Activated naive CD8-positive, alpha-beta T cell treated with anti-CD3 and anti-CD28 coated beads, Interleukin-2, amount 10 ng/mL, durations not matched to agents 7 days and 5 days (primary cell): ENCODE results near the gene DLG2. TPM values are rescaled to one million over a fixed set of nuclear protein-coding genes. Genes with fewer than 3 reads are reported as not detected.

ENCODE experiments used
- ATAC-seq: fragments of 150-1000 bp; cut with Tn5 transposase; one replicate; pipeline ENCODE4 v1.10.0; 2021; ENCODE audit warnings: low read depth, moderate library complexity
- POLR2A ChIA-PET: fragments of 350-600 bp; sonication (Branson Sonifier 250); formaldehyde crosslinking; loops from one replicate; lab custom pipeline; 2021; ENCODE audit warnings: antibody characterized with exemption; lab: Charles Lee
- DNase-seq: peaks from one replicate; pipeline ENCODE4 v3.0.0; 2021
- H3K27ac Mint-ChIP-seq: one replicate; pipeline ENCODE4 v1.8.0; 2022; ENCODE audit warnings: mild to moderate bottlenecking, mixed read lengths
- H3K27me3 Mint-ChIP-seq: one replicate; pipeline ENCODE4 v1.8.0; 2022; ENCODE audit warnings: mild to moderate bottlenecking, moderate library complexity, mixed read lengths
- H3K36me3 Mint-ChIP-seq: one replicate; pipeline ENCODE4 v1.8.0; 2021; ENCODE audit warnings: mild to moderate bottlenecking, mixed read lengths
- H3K4me1 Mint-ChIP-seq: one replicate; pipeline ENCODE4 v1.8.0; 2021; ENCODE audit warnings: mixed read lengths
- H3K4me3 Mint-ChIP-seq: one replicate; pipeline ENCODE4 v1.8.0; 2022; ENCODE audit warnings: mild to moderate bottlenecking, moderate library complexity, mixed read lengths
- H3K9me3 Mint-ChIP-seq: one replicate; pipeline ENCODE4 v1.8.0; 2021; ENCODE audit warnings: mixed read lengths
- total RNA-seq, 2 experiments: library from RNA; stranded (reverse); gene quantifications; one replicate each; pipeline ENCODE4 v1.2.3, GENCODE V29; 2021

Gene DLG2
- total RNA-seq, 2 experiments from 2014 or later = 2.6 to 3.4 TPM

DNA sequence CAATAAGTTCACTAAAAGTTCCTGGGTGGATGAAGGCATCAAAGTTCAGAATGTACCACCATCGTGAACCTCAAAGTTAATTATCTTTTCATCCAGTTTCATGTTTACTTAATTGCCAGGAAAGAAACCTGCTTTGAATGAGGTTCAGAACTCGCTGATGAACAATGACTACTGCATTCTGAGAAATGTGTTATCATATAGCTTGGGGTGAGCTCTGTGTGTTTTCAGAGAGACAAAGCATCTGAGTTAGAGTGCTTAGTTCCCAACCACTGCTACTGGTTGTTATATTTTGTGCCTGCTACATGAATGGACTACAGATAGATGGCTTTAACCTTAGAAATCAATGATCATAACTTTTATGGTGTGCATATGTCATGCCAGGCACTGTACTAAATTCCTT lies 1131.0 kb downstream of the DLG2 start:
- ATAC-seq (no peak), DNase-seq (no peak)
- Mint-ChIP-seq H3K4me1 (no peaks in the 10 kb centered on the region), H3K36me3 (no peaks in the 10 kb centered on the region), H3K27ac (no peak overlapping the region), H3K27me3 (no peaks in the 10 kb centered on the region), H3K9me3 (peaks cover 4% of the 10 kb centered on the region), H3K4me3 (no peak overlapping the region)
- POLR2A ChIA-PET = no interaction called here

DNA sequence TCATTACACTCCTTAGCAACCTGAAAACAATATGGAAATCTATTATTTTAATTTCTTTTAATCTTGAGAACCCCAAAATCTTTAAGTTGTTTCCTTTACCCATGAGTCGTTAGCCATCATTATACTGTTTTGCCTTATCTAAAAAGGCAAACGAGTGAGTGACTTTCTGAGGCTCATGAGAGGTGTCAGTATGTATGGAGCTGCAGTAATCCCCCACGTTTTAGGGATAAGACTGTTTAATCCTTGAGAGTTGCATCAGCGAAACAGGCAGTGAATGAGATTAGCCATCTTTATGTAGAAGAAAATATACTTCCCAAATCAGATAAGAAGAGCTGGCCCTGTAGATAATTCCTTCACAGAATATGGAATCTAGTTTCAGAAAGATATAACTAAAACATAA lies 1147.0 kb downstream of the DLG2 start:
- Mint-ChIP-seq H3K27ac (no peak overlapping the region), H3K4me3 (no peak overlapping the region), H3K9me3 (no peaks in the 10 kb centered on the region), H3K36me3 (no peaks in the 10 kb centered on the region), H3K27me3 (no peaks in the 10 kb centered on the region), H3K4me1 (no peaks in the 10 kb centered on the region)
- ATAC-seq (no peak), DNase-seq (no peak)
- POLR2A ChIA-PET = no interaction called here

GRCh38 chr11:84476581-84476980 lies 1150.6 kb downstream of the DLG2 start:
- ATAC-seq (no peak), DNase-seq (no peak)
- POLR2A ChIA-PET = no interaction called here
- Mint-ChIP-seq H3K27ac (no peak overlapping the region), H3K36me3 (no peaks in the 10 kb centered on the region), H3K4me3 (no peak overlapping the region), H3K4me1 (no peaks in the 10 kb centered on the region), H3K9me3 (no peaks in the 10 kb centered on the region), H3K27me3 (no peaks in the 10 kb centered on the region)

- H3K36me3 Mint-ChIP-seq = no peaks in the 10 kb centered on the region
- DNase-seq (no peak), ATAC-seq (no peak)
- H3K4me1 Mint-ChIP-seq = no peaks in the 10 kb centered on the region
- POLR2A ChIA-PET = no interaction called here
- H3K4me3 Mint-ChIP-seq = no peak overlapping the region
- no peaks in the 10 kb centered on the region for H3K9me3 Mint-ChIP-seq
- H3K27me3 Mint-ChIP-seq = no peaks in the 10 kb centered on the region
- H3K27ac Mint-ChIP-seq = no peak overlapping the region
These were observed 1155.6 kb downstream of the DLG2 start for GRCh38 chr11:84471501-84471900.

GRCh38 chr11:84468235-84468634 lies 1158.9 kb downstream of the DLG2 start:
- H3K27ac Mint-ChIP-seq = no peak overlapping the region
- no peak for ATAC-seq
- DNase-seq = no peak
- H3K27me3 Mint-ChIP-seq = no peaks in the 10 kb centered on the region
- POLR2A ChIA-PET = no interaction called here
- H3K9me3 Mint-ChIP-seq = no peaks in the 10 kb centered on the region
- H3K36me3 Mint-ChIP-seq = no peaks in the 10 kb centered on the region
- H3K4me3 Mint-ChIP-seq = no peak overlapping the region
- H3K4me1 Mint-ChIP-seq = no peaks in the 10 kb centered on the region

DNA sequence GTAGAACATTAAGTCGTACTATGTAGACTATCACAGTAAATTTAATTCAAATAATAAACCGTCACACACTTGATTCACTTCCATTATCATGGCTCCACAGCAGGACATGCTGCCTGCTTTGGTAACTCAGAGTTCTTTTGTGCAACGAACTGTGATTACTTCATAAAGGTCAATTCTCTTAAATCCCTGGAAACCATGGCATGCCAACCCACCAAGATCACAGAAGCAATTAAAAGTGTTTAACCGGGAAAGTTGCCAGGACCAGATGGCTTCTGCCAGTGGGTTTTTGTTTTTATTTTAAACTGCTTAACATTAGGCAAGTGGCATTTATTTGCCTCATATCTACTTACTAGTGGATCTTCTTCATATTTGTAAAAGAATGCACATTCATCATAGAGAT lies 1162.1 kb downstream of the DLG2 start:
- Mint-ChIP-seq H3K27ac (no peak overlapping the region), H3K4me3 (no peak overlapping the region), H3K27me3 (no peaks in the 10 kb centered on the region), H3K4me1 (no peaks in the 10 kb centered on the region), H3K36me3 (no peaks in the 10 kb centered on the region), H3K9me3 (no peaks in the 10 kb centered on the region)
- ATAC-seq (no peak), DNase-seq (no peak)
- POLR2A ChIA-PET = no interaction called here

DNA sequence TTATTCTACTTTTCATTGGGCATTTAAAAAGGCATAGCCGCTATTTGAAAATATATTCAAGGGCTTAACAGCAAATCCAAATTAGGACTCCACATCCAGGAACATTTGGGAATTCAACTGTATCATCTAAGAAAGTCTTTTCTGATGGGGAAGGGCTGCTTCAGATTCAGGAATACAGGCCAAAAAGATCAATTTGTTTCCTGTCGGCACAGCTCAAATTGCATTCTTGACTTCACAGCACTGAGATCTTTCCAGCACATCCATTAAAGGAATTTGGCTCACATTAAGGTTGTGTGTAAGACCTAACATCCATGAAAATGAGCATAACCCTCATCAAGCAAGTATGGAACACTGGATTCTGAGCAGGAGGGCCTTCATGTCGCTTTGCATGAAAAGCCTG lies 1171.5 kb downstream of the DLG2 start:
- Mint-ChIP-seq H3K4me1 (no peaks in the 10 kb centered on the region), H3K9me3 (no peaks in the 10 kb centered on the region), H3K27ac (no peak overlapping the region), H3K27me3 (no peaks in the 10 kb centered on the region), H3K4me3 (no peak overlapping the region), H3K36me3 (no peaks in the 10 kb centered on the region)
- no peak for DNase-seq
- POLR2A ChIA-PET = no interaction called here
- ATAC-seq = no peak

DNA sequence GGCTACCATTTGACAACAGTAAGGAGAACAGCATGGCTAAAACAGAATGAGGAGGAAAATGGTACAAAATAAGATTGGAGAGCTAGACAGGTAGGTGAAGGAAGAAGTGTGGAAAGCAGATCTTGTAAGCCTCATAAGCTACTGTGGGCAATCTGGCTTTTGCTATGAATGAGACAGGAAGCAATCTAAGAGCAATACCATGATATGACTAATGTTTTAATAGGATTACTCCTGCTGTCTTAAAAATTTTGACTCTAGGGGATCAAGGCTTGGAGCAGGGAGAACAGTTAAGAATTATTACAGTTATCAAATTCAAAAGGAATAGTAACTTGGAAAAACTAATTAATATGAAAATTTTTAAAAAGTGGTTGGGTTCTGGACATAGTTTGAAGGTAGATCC lies 1174.9 kb downstream of the DLG2 start:
- DNase-seq = no peak
- no peak overlapping the region for H3K4me3 Mint-ChIP-seq
- POLR2A ChIA-PET = no interaction called here
- H3K9me3 Mint-ChIP-seq = no peaks in the 10 kb centered on the region
- no peak overlapping the region for H3K27ac Mint-ChIP-seq
- no peak for ATAC-seq
- H3K27me3 Mint-ChIP-seq = no peaks in the 10 kb centered on the region
- no peaks in the 10 kb centered on the region for H3K4me1 Mint-ChIP-seq
- no peaks in the 10 kb centered on the region for H3K36me3 Mint-ChIP-seq

DNA sequence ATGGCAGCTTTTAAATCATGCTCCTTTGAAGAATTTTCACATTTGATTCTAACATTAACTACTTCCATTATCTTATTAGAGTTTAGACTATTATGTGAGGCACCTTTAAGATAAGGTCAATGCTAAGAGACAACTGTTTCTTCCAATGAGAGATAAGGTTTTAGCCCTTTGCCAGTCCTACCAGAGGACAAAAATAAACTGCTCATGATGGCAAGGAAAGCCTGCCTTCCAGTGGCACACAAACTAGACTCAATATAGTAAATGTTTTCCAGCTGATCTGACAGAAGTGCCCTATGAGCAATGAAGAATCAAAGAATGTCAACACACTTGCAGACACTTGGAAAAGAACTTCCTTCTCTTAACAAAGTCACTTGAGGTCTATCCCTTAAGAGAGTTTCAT lies 1188.6 kb downstream of the DLG2 start:
- no peaks in the 10 kb centered on the region for H3K36me3 Mint-ChIP-seq
- H3K27ac Mint-ChIP-seq = no peak overlapping the region
- no peaks in the 10 kb centered on the region for H3K9me3 Mint-ChIP-seq
- POLR2A ChIA-PET = no interaction called here
- no peaks in the 10 kb centered on the region for H3K4me1 Mint-ChIP-seq
- H3K4me3 Mint-ChIP-seq = no peak overlapping the region
- DNase-seq = no peak
- no peak for ATAC-seq
- no peaks in the 10 kb centered on the region for H3K27me3 Mint-ChIP-seq

- H3K9me3 Mint-ChIP-seq = no peaks in the 10 kb centered on the region
- H3K27ac Mint-ChIP-seq = no peak overlapping the region
- no peaks in the 10 kb centered on the region for H3K27me3 Mint-ChIP-seq
- H3K4me1 Mint-ChIP-seq = no peaks in the 10 kb centered on the region
- H3K4me3 Mint-ChIP-seq = no peak overlapping the region
- ATAC-seq (no peak), DNase-seq (no peak)
- POLR2A ChIA-PET = no interaction called here
- H3K36me3 Mint-ChIP-seq = no peaks in the 10 kb centered on the region
These were observed 1189.8 kb downstream of the DLG2 start for GRCh38 chr11:84437071-84437980.

DNA sequence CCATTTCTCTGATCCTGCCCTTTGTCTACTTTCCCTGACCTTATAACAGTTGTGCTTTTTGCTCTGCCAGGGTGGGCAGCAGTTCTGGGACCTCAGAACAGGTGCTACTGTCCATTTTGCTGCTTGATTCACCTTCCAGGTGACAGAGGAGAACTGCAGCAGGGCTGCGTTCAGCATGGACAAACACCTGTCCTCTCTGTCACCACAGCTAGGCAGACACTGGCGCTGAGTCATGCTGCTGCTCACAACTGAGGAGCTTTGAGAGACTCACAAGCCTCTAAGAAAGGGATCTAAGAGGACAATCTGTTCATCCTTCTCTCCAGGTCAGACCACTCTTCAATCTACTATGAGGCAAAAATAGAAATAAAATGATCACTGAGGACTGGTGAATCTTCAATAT lies 1196.5 kb downstream of the DLG2 start:
- POLR2A ChIA-PET = no interaction called here
- ATAC-seq (no peak), DNase-seq (no peak)
- Mint-ChIP-seq H3K4me3 (no peak overlapping the region), H3K36me3 (no peaks in the 10 kb centered on the region), H3K27me3 (no peaks in the 10 kb centered on the region), H3K27ac (no peak overlapping the region), H3K9me3 (peaks cover 1% of the 10 kb centered on the region), H3K4me1 (no peaks in the 10 kb centered on the region)

DNA sequence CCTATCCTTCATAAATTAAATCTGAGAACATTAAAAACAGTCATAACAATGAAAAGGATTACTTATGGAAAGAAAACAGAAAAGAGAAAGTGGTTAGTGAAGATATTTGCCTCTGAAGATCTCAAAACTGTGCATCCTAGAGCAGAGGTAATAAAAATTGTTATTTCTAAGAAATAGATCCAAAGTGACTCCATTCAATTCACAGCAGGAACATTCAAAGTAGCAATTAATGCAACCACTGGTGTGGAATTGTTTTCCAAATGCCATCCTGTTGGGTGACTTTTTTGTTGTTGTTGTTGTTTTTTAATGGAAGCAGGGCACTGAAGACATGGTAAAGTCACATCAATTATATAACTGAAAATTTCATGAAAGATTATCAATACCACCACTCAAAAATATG lies 1201.5 kb downstream of the DLG2 start:
- H3K9me3 Mint-ChIP-seq = peaks cover 7% of the 10 kb centered on the region
- H3K36me3 Mint-ChIP-seq = no peaks in the 10 kb centered on the region
- no peaks in the 10 kb centered on the region for H3K4me1 Mint-ChIP-seq
- H3K4me3 Mint-ChIP-seq = no peak overlapping the region
- ATAC-seq = no peak
- POLR2A ChIA-PET = no interaction called here
- DNase-seq = no peak
- no peaks in the 10 kb centered on the region for H3K27me3 Mint-ChIP-seq
- H3K27ac Mint-ChIP-seq = no peak overlapping the region

GRCh38 chr11:84420271-84420670 lies 1206.9 kb downstream of the DLG2 start:
- Mint-ChIP-seq H3K4me3 (no peak overlapping the region), H3K27me3 (no peaks in the 10 kb centered on the region), H3K4me1 (no peaks in the 10 kb centered on the region), H3K27ac (no peak overlapping the region), H3K9me3 (peaks cover 7% of the 10 kb centered on the region), H3K36me3 (no peaks in the 10 kb centered on the region)
- no peak for DNase-seq
- ATAC-seq = no peak
- POLR2A ChIA-PET = no interaction called here

GRCh38 chr11:84419616-84420015 lies 1207.5 kb downstream of the DLG2 start:
- ATAC-seq = no peak
- H3K36me3 Mint-ChIP-seq = no peaks in the 10 kb centered on the region

More at GRCh38 chr11:84419616-84420015, 1207.5 kb downstream of the DLG2 start:
- peaks cover 7% of the 10 kb centered on the region for H3K9me3 Mint-ChIP-seq
- no peak overlapping the region for H3K4me3 Mint-ChIP-seq
- H3K27ac Mint-ChIP-seq = no peak overlapping the region
- no peak for DNase-seq
- POLR2A ChIA-PET = no interaction called here
- no peaks in the 10 kb centered on the region for H3K4me1 Mint-ChIP-seq
- no peaks in the 10 kb centered on the region for H3K27me3 Mint-ChIP-seq
